ENCODE results near the gene RTKN. TPM values are rescaled to one million over a fixed set of nuclear protein-coding genes. Genes with fewer than 3 reads are reported as not detected.
A peak's percentile ranks its signal among the peaks of the same experiment; 100 is the strongest.

The RTKN gene
- total and polyA plus RNA-seq, 9 of the 15 experiments (the other 6 are each of a cell fraction or from before 2014, with no cell fraction given): 0.14 to 6.9 (median 3.6) TPM

- TF ChIP-seq ZMIZ1 (IDR thresholded peaks at IDR 0.05; ENCODE audit: low read depth in 2 of 2, low read length in 2 of 2) (peak in 1 of 2 experiments; percentile 51; a peak in 1 of 4 replicates), HMGXB4 (CRISPR knock-in tag; IDR thresholded peaks at IDR 0.05) (no peak; the same call in 1 of the 2 replicates), ZNF75A (CRISPR knock-in tag; IDR thresholded peaks at IDR 0.05) (no peak), ZFX (CRISPR knock-in tag; IDR thresholded peaks at IDR 0.05) (no peak; the same call in 1 of the 2 replicates), PRDM10 (IDR thresholded peaks at IDR 0.05; ENCODE audit: partially characterized antibody) (peak; percentile 78), ZC3H8 (IDR thresholded peaks at IDR 0.05) (no peak), ZNF449 (CRISPR knock-in tag; IDR thresholded peaks at IDR 0.05) (no peak), SRSF1 (IDR thresholded peaks at IDR 0.05; ENCODE audit: low read depth, low read length) (no peak), DIDO1 (tag; IDR thresholded peaks at IDR 0.05; ENCODE audit: low read depth) (peak; percentile 95), ZNF280B (CRISPR knock-in tag; IDR thresholded peaks at IDR 0.05) (no peak), HMG20A (CRISPR knock-in tag; conservative IDR thresholded peaks at IDR 0.05) (no peak), NUFIP1 (IDR thresholded peaks at IDR 0.05; ENCODE audit: partially characterized antibody) (no peak), PTRF (tag; IDR thresholded peaks at IDR 0.05) (no peak)
Measured at GRCh38 chr2:74454654-74455511, 13.1 kb upstream of the RTKN start, which contains the start of gene INO80B (continued).

Data from K562 (cell line).